A673 (cell line): ENCODE measurements around the gene MIGA2.

Experiments
- CTCF ChIP-seq: fragments of 300-800, 200-600 bp; sonication (generic); conservative IDR thresholded peaks from 2 replicates; pipeline ENCODE4 v1.5.1; 2017; ENCODE audit warnings: low read depth, mild to moderate bottlenecking, antibody characterized with exemption, low read length, moderate library complexity, mixed read lengths
- EZH2 ChIP-seq: fragments of 200-600 bp; sonication (generic); IDR thresholded peaks from 2 replicates; pipeline ENCODE4 v1.6.1; 2017; ENCODE audit warnings: borderline replicate concordance, low read depth, mild to moderate bottlenecking, mixed read lengths, antibody characterized with exemption, low read length; ENCODE audit not compliant: poor library complexity, severe bottlenecking

DNA sequence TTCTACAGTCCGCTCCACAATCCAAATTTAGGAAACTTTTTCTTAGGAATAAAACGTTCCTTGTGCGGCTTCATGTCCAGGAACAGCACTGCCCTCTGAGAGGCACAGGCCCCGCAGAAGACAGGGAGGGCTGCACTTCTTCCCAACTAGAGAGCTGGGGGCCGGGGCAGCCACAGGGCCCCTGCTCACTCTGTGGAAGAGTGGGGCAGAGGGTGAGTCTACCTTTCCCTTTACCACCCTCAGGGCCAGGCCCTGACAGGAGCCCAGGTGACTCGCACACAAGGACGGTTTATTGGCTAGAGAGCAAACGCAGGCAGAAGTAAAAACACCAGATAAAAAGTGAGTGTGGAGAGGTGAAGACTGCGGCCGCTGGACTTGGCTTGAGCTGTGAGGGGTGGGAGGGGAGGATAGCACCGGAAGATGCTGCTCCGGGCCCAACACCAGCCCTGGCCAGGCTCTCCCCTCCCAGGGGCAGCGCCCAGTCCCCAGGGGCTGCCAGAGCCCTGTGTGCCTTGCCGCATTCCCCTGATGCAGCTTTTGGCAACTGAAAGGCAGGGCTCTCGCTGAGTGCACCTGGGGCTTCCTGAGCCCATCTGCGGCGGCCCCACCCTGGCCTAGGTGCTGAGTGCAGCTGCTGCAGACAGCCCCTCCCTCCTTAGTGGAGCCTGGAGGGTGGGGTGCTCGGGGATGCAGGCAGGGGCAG is 28.5 kb upstream of the MIGA2 start:
- TF ChIP-seq CTCF = no peak
- no peak for TF ChIP-seq EZH2
